GM19468 (cell line): ENCODE measurements around the gene POP5.

ENCODE experiments used
- ATAC-seq: cut with Tn5 transposase; IDR thresholded peaks from one replicate; pipeline ENCODE4 v1.9.1; 2021; ENCODE audit warnings: mild to moderate bottlenecking, moderate library complexity, moderate number of reproducible peaks; ENCODE audit not compliant: unreplicated experiment; ENCODE audit errors: extremely low read depth

POP5 gene

DNA sequence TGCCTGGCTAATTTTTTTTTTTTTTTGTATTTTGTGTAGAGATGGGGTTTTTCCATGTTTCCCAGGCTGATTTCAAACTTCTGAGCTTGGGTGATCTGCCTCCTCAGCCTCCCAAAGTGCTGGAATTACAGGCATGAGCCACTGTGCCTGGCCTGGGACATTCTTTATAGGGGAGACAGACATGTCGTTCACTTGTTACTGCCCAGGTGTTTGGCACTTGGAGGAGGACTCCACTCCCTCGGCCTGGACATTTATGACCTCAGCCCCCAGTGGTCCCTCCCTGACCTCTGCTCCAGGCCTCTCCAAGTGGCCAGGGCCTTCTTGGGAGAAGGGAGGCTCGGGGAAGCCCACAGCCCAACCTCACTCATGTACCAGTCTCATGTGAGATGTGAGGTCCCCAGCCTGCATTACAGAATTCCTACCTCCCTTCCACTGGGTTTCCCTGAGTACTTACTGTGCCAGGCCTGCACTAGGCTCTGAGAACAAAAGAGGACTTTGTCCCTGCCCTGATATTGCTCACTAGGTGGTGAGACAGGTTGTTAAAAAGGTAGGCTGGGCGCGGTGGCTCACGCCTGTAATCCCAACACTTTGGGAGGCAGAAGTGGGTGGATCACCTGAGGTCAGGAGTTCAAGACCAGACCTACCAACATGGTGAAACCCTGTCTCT is 9.7 kb upstream of the POP5 start:
- ATAC-seq = no peak

DNA sequence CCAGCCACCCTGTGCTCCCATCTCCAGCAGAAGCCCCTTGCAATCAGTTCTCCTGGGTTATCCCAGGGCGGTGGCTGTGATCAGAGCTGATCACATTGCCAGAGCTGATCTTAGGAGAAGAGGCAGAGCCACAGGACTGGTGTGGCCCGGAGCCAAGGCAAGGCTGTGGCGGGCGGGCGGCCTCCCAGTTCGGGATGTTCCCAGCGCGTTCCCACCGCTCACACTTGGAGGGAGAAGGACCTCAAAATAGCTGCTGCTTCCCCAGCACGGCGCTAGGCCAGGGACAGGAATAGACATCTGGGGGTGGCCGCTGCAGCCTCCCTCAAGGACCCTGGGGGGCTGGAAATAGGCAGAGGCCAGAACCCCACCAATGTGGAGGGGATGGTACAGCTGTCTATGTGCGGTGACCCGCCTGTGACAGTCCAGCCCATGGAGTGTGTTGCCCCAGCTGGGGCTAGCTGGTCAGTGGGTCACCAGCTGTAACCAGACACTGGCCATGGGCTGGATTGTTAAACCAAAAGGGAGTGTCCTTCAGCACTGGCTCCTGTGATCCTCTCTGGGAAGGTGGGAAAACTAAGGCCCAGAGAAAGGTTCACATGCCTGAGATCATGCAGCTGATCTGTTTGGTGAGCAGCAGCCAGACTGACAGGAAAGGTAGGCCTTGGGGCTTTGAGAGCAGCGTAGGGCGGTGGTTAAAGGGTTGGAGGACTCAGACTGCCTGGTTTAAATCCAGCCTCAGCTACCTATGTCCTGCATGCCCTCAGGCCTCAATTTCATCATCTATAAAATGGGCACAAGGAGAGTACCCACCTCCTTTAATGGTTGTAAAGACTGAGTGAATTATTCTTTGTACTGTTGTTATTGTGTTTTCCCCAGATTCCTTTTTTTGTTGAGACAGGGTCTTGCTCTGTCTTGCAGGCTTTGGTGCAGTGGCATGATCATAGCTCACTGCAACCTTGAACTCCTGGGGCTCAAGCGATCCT is 8.0 kb upstream of the POP5 start:
- ATAC-seq = no peak

DNA sequence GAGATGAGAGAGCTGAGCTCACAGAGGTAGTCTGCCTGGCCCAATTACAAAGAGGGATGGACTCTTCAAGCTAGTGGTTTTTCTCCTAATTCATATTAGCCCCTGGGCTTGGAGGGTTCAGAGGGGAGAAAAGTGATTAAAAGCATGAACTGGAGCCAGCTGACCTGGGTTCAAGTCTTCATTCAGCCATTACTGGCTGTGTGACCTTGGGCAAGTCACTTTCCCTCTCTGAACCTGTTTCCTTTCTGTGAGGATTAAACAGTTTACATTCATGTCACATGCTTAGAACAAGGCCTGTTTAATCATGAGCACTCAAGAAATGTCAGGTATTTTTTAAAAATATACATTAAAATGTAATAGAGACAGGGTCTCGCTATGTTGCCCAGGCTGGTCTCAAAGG is 7.2 kb upstream of the POP5 start:
- ATAC-seq = no peak

DNA sequence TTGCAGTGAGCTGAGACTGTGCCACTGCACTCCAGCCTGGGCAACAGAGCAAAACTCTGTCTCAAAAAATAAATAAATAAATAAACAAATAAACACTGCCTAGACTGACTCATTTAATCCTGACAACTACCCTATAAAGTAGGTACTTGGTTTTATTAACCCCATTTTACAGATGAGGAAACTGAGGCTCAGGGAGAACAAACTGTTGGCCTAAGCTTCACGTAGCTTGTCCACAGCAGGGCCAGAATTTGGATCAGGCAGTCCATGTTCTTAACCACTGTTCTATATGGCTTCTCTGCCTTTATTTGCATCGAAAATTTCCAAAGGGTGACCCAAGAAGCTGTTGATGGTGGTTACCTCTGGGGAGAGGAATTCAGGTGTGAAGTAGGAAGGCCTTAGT is 5.7 kb upstream of the POP5 start:
- ATAC-seq = no peak

DNA sequence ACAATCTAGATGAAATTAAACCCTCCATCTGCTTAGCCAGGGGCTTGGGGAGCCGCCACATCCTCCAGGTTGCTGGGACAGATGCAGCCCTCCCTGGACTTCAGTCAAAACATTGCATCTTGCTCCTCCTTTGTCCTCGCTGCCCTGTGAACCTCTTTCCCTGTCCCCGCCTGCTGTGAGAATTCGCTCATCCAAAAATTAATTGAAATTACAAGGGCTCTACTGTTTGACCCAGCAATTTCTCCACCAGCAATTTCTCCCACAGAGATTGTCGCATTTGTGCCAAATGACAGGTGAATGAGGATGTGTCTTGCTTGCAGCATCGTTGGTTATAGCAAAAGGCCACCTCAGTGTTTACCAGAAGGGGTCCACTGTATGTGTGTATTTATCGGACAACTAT is 5.0 kb upstream of the POP5 start:
- no peak for ATAC-seq

DNA sequence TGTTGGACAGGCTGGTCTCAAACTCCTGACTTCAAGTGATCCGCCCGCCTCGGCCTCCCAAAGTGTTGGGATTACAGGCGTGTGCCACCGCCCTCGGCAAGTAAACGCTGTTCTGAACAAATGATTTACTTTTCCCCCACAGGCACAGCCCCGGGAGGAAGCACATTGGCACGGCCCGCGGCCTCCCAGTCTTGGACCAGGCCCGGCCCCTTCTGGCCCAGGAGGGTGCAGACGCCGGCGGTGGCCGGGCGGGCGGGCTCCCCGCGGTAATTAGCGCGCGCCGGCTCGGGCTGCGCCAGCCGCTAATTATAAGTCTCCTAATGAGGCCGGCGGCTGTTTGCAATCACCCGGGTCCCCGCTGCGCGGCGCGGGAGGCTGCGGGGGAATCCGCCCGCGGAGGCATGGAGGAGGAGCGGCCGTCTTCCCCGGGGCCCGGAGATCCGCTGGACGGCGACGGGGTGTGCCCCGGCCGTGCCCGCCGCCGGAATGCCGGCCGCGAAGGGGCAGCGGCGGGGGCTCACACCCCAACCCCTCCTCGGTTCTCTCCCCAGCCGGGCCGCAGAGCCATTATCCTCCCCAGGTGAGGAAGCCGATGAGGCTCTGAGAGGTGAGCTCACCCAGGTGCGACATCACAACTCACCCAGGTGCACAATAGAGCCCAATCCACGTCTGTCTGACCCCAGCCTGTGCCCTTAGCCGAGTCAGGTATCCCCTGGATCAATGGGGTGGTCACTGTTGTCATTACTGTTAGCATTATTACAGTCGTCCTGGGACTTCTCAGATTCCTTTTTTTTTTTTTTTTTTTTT is 3.3 kb upstream of the POP5 start:
- no peak for ATAC-seq

DNA sequence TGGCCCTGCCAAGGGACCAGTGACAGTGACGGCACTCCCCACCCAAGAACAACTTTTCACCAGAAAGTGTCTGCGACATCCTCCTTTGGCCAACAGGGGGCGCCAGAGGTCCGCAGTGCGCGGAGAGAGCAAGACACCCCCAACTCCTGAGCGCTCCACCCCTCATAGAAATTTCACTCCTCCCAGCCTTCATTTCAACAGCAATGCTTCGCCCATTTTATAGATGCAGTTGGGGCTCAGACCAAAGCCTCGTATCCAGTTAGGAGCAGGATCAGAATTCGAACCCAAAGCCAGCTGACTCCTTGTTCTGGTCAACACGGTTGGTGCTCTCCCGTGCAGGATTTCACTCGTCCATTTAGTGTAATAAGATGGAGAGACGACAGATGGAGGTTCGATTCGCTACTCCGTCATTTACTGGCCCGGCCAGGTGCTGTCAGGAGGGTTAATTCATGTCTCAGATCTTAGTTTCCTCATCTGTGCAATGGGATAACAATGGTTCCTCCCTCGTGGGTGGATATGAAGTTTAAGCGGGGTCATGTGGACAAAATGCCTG is 2.4 kb upstream of the POP5 start:
- ATAC-seq = no peak

DNA sequence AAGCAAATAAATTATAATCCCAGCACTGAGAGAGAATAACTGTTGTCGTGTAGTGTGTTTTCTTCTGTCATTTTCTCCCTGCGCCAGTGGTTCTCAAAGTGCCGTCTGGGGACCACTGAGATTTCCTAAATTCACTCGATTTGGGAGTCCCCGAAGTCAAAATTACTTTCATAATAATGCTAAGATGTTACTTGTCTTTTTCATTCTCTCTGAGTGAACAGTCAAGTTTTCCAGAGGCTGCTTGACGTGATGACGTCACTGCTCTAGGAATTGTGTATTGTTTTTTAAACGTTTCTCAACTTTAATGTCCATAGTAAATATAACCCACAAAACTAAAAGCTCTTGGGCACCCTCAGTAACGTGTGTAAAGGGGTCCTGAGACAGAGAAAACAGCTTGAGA is 796 bp upstream of the POP5 start:
- no peak for ATAC-seq

DNA sequence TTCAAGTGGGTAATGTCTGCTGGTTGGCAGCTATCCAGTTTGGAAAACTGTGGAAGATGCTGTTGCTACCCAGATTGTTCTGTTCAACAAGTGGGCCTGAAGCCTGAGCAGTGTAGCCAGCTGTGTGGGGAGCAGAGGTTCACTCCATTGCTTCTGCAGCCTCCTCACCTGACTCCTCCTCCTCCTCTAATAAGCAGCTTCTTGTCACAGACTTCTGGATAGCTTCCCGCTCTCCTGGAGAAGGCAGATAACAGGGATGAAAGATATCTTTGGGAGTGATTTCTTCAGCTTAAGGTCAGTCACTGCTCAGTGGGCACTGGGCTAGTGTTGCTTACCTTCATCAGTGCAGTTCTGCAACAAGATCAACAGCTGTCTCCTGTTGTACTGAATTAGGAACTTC is 2.0 kb downstream of the POP5 start:
- ATAC-seq = no peak

DNA sequence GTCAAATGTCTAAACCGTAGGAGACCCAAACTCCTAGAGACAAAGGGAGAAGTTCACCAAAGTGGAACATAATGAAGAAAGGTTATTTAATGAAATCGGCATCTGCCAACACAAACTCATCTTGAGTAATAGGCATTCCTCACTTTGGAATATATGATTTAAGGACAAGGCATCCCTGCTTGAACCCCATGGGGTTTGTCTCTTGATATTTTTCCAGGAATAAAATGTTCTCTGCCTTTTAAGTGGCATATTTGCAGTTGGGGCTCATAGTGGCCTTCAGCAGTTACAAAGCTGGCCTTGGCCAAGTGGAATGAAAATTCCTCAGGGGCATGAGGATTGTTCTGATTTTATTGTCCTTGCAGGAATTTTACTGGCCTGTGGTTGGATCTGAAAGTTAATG is 7.1 kb downstream of the POP5 start:
- no peak for ATAC-seq

DNA sequence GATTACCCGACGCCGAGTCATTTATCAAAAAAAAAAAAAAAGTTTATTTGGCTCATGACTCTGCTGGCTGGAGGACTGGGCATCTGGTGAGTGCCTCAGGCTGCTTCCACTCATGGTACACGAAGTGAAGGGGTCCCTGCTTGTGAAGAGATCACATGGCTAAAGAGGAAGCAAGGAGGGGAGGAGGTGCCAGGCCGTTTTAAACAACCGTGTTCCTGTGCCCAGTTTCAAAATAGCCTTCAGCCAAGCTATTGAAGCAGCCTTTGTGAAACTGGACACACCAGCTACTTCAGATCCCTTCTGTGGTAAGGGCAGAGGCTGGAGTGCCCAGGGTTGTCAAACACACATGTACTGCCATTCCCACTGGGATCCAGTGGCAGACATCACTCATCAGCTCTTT is 7.6 kb downstream of the POP5 start:
- ATAC-seq = no peak

DNA sequence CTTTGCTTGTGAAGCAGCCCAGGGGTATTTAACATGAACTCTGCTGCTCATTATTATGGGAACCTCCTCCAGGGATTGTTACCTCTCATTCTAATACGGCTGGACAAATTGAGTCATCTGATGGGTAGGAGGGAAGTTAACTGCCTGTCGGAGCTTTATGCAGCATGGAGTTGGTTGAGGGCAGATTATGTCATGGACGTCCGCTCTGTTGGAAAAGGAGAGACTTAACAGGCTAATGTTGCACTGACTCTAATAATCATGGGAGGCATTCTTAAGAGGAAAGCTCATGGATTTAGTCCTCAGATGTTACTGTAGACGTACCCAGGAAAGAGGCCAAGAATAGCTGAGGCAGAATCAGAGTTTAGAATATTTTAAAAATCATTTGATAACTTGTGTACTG is 9.9 kb downstream of the POP5 start:
- ATAC-seq = no peak

DNA sequence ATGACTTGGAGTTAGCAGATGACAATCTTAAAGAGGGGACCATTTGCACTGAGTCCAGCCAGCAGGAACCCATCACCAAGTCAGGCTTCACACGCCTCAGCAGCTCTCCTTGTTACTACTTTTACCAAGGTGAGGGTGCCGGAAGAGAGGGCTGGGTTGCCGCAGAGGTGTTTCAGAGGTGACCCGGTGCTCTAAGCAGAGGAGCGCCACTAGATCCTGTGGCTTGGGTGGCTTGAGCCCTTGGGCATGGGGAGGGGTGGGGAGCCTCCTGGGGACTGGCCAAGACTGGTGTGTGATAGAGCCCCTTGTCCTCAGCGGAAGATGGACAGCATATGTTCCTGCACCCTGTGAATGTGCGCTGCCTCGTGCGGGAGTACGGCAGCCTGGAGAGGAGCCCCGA is 17.7 kb downstream of the POP5 start:
- no peak for ATAC-seq

DNA sequence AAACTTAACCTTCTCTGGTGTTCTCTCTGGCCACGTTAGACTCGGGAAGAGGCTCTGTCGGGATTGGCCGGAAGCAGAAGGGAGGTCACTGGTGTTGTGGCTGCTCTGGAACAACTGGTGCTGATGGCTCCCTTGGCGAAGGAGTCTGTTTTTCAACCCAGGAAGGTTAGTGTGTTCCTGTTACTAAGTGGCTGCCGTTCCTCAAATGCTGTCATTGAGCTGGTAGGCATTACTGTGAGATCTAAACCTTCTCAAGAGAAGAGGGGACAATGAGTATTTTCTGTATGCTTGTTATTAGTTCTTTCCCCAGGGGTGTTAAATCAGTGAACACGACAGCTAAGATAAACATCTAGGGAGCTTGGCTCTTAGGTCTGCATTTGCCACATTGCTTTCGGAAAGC is 18.3 kb downstream of the POP5 start:
- ATAC-seq = no peak

DNA sequence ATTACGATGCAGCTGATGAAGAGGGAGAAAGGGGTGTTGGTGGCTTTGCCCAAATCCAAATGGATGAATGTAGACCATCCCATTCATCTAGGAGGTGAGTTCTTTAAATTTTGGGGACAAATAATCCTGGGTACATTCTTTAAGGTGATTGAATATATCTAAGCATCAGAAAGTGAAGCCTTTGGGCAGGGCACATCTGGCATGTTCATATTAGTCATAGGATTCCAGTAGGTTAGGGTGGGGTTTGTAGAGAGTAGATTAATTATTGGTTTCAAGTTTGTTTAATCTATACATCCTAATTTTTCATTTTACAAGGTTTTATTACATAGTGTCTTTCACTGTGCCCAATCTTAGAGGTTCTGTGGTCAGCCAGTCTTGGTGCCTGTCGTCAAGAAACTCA is 23.6 kb downstream of the POP5 start:
- ATAC-seq = no peak

DNA sequence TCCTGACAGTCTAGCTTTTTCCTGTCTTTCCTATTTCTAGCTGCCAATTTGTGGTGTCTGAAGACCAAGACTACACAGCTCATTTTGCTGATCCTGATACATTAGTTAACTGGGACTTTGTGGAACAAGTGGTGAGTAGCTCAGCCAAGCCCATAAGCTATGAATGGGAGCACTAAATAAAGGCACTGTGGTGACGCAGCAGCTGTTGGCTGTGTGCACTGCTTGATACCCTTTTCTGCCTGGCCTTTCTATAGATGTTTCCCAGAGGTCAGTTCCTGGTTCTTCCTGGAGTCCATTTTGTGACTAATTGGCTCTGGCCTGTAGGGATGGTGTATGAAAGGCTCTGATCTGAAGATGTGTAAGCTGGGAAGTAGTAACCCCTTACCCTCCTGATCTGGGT is 26.5 kb downstream of the POP5 start:
- ATAC-seq = no peak

DNA sequence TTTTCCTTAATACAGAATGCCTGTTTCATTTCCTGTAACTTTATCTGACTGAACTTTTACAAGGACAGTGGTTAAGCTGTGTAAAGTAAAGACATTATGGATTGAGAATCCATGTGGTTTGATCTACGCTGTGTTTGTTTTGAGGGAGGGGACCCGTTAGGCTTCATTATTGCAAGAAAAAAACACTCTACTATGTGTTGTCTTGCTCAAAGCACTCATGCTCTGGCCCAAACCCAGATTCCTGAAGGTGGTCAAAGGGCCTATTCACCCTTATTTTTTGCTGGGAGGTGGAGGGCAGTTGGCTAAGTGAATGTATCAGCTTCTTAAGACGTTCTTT is 35.2 kb downstream of the POP5 start:
- no peak for ATAC-seq

DNA sequence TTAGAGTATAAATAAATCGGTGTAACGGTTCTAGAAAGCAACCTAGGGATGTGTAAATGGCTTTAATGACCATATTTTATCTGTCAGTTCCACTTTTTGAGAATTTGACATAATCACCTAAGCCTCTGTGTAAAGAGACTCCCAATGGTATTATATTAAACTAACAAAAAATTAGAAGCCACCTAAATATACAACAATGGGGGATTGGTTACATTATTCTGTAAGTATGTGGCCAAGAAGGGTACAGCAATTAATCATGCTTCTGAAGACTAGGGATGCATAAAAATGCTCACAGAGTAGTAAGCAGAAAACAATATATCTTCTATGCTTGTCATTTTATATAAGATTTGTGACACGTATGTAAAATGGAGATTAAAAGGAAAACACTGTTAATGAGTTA is 36.5 kb downstream of the POP5 start:
- ATAC-seq = no peak

DNA sequence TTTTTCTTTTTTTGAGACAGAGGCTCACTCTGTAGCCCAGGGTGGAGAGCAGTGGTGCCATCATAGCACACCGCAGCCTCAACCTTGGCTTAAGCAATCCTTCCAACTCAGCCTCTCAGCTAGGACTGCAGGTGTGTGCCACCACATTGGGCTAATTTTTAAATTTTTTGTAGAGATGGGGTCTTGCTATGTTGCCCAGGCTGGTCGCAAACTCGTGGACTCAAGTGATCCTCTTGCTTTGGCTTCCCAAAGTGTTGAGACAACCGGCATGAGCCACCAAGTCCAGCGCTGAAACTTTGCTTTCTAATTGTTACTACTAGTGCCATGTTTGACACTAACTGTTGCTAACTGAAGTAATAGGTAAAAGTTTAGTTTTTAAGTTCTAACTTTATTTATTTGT is 39.0 kb downstream of the POP5 start:
- ATAC-seq = no peak

DNA sequence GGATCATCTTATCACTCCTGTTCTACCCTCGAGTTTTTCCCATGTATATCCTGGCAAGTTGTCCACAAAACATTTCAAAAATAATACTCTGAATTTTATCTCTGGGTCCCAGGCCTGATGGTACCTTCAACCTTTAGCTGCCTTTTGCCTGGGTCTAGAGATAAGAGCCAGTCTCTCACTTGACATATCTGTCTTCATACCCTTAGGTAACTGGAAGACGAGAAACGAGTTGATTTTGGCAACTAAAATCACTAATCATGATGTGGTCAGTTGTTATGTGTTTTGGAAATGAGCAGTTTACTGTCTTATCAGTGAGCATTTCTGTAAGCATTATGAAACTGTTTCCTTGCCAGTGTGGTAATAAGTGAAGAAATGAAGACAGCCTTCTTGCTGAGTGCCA is 40.8 kb downstream of the POP5 start:
- no peak for ATAC-seq

DNA sequence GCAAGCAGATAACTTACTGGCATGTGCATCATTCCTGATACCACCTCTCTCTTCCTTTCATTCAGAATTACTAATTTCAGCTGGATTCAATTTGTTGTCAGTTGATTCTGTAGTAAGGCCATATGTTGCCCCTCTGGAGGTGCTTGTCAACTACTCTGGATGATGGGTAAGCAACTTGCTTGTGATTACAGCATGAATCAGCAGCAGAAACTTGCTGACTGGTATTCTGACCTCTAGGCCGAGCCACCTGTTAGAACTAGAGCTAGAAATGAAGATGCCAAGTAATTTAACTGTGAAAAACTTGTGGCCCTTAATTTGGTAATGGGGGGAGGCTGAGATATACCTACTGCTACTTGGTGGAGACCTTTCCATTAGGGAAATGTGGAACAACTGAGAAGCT is 41.9 kb downstream of the POP5 start:
- ATAC-seq = no peak
